ENCODE results near the gene DOCK9. TPM values are rescaled to one million over a fixed set of nuclear protein-coding genes. Genes with fewer than 3 reads are reported as not detected.

The DOCK9 gene
- total RNA-seq, 2 experiments from 2014 or later: 129 to 132 TPM

GRCh38 chr13:98981369-98982080 is 3.7 kb upstream of the DOCK9 start:
- H3K27ac Mint-ChIP-seq: peak overlapping the region; percentile 1
- H3K9me3 Mint-ChIP-seq: no peaks in the 10 kb centered on the region
- peaks cover 44% of the 10 kb centered on the region for H3K4me1 Mint-ChIP-seq
- CTCF ChIA-PET: interaction anchor here (0.6 to 0.8 kb wide), 2 partner anchors 33 to 241 kb away, joined by 3 to 4 read pairs; no protein-coding TSS in a partner anchor
- peaks cover 7% of the 10 kb centered on the region for H3K36me3 Mint-ChIP-seq (ENCODE audit: low read depth)
- H3K4me3 Mint-ChIP-seq: no peak overlapping the region
- POLR2A ChIA-PET: interaction anchor here (0.5 to 0.6 kb wide), 2 partner anchors 416 to 477 kb away, joined by 3 to 12 read pairs; no protein-coding TSS in a partner anchor
- no peaks in the 10 kb centered on the region for H3K27me3 Mint-ChIP-seq
- DNase-seq: no peak

GRCh38 chr13:98979012-98979660 is 1.3 kb upstream of the DOCK9 start:
- Mint-ChIP-seq H3K27ac (no peak overlapping the region), H3K4me1 (peaks cover 55% of the 10 kb centered on the region), H3K9me3 (no peaks in the 10 kb centered on the region), H3K36me3 (ENCODE audit: low read depth) (peaks cover 5% of the 10 kb centered on the region), H3K4me3 (no peak overlapping the region), H3K27me3 (no peaks in the 10 kb centered on the region)
- POLR2A ChIA-PET: no interaction called here
- CTCF ChIA-PET: interaction anchor here (1.1 kb wide), 1 partner anchor 8 kb away, joined by 3 read pairs; no protein-coding TSS in a partner anchor
- no peak for DNase-seq

GRCh38 chr13:98978280-98978679 is 416 bp upstream of the DOCK9 start:
- Mint-ChIP-seq H3K4me1 (peaks cover 52% of the 10 kb centered on the region), H3K4me3 (no peak overlapping the region), H3K27ac (no peak overlapping the region), H3K9me3 (no peaks in the 10 kb centered on the region), H3K27me3 (no peaks in the 10 kb centered on the region), H3K36me3 (ENCODE audit: low read depth) (peaks cover 4% of the 10 kb centered on the region)
- DNase-seq: no peak
- POLR2A ChIA-PET: no interaction called here
- CTCF ChIA-PET: interaction anchor here (1.1 kb wide), 1 partner anchor 9 kb away, joined by 3 read pairs; no protein-coding TSS in a partner anchor

- DNase-seq: no peak
- H3K4me1 Mint-ChIP-seq: peaks cover 38% of the 10 kb centered on the region
- H3K27ac Mint-ChIP-seq: no peak overlapping the region
- ChIA-PET POLR2A (no interaction called here), CTCF (interaction anchor here (0.9 to 1.6 kb wide), 2 partner anchors 9 to 52 kb away, joined by 3 to 7 read pairs; no protein-coding TSS in a partner anchor)
- no peaks in the 10 kb centered on the region for H3K27me3 Mint-ChIP-seq
- H3K9me3 Mint-ChIP-seq: no peaks in the 10 kb centered on the region
- H3K4me3 Mint-ChIP-seq: no peak overlapping the region
- H3K36me3 Mint-ChIP-seq (ENCODE audit: low read depth): no peaks in the 10 kb centered on the region
Observed at GRCh38 chr13:98976941-98977340, 923 bp downstream of the DOCK9 start.

GRCh38 chr13:98976338-98976737 is 1.5 kb downstream of the DOCK9 start:
- Mint-ChIP-seq H3K9me3 (no peaks in the 10 kb centered on the region), H3K4me3 (no peak overlapping the region), H3K36me3 (ENCODE audit: low read depth) (no peaks in the 10 kb centered on the region), H3K27me3 (no peaks in the 10 kb centered on the region), H3K27ac (no peak overlapping the region), H3K4me1 (peaks cover 32% of the 10 kb centered on the region)
- ChIA-PET POLR2A (no interaction called here), CTCF (interaction anchor here (0.6 to 1.6 kb wide), 4 partner anchors 10 to 65 kb away, joined by 3 to 7 read pairs (median 4); no protein-coding TSS in a partner anchor)
- DNase-seq: no peak

- DNase-seq: no peak
- ChIA-PET CTCF (interaction anchor here (0.6 to 1.6 kb wide), 3 partner anchors 10 to 64 kb away, joined by 3 to 4 read pairs (median 3); no protein-coding TSS in a partner anchor), POLR2A (no interaction called here)
- Mint-ChIP-seq H3K4me3 (no peak overlapping the region), H3K27ac (no peak overlapping the region), H3K36me3 (ENCODE audit: low read depth) (no peaks in the 10 kb centered on the region), H3K4me1 (peaks cover 30% of the 10 kb centered on the region), H3K9me3 (no peaks in the 10 kb centered on the region), H3K27me3 (no peaks in the 10 kb centered on the region)
Observed at GRCh38 chr13:98975822-98976261, 2.0 kb downstream of the DOCK9 start.

- H3K27ac Mint-ChIP-seq: no peak overlapping the region
- no peak for DNase-seq
- POLR2A ChIA-PET: no interaction called here
- no peak overlapping the region for H3K4me3 Mint-ChIP-seq
- CTCF ChIA-PET: no interaction called here
- H3K27me3 Mint-ChIP-seq: no peaks in the 10 kb centered on the region
- peaks cover 2% of the 10 kb centered on the region for H3K36me3 Mint-ChIP-seq (ENCODE audit: low read depth)
- H3K4me1 Mint-ChIP-seq: peaks cover 37% of the 10 kb centered on the region
- no peaks in the 10 kb centered on the region for H3K9me3 Mint-ChIP-seq
Observed at GRCh38 chr13:98974053-98974452, 3.8 kb downstream of the DOCK9 start.

- H3K27ac Mint-ChIP-seq: no peak overlapping the region
- DNase-seq: no peak
- H3K36me3 Mint-ChIP-seq (ENCODE audit: low read depth): peaks cover 2% of the 10 kb centered on the region
- POLR2A ChIA-PET: no interaction called here
- H3K9me3 Mint-ChIP-seq: no peaks in the 10 kb centered on the region
- H3K27me3 Mint-ChIP-seq: no peaks in the 10 kb centered on the region
- CTCF ChIA-PET: interaction anchor here (2.4 kb wide), 1 partner anchor 12 kb away, joined by 6 read pairs; no protein-coding TSS in a partner anchor
- peaks cover 38% of the 10 kb centered on the region for H3K4me1 Mint-ChIP-seq
- H3K4me3 Mint-ChIP-seq: no peak overlapping the region
Observed at GRCh38 chr13:98972627-98973026, 5.2 kb downstream of the DOCK9 start.

- ChIA-PET CTCF (interaction anchor here (0.7 to 2.4 kb wide), 2 partner anchors 13 to 43 kb away, joined by 3 to 6 read pairs; no protein-coding TSS in a partner anchor), POLR2A (no interaction called here)
- Mint-ChIP-seq H3K27me3 (no peaks in the 10 kb centered on the region), H3K36me3 (ENCODE audit: low read depth) (peaks cover 2% of the 10 kb centered on the region), H3K9me3 (no peaks in the 10 kb centered on the region), H3K4me3 (no peak overlapping the region), H3K27ac (no peak overlapping the region), H3K4me1 (peaks cover 34% of the 10 kb centered on the region)
- DNase-seq: no peak
Observed at GRCh38 chr13:98972059-98972458, 5.8 kb downstream of the DOCK9 start.

- H3K27me3 Mint-ChIP-seq: no peaks in the 10 kb centered on the region
- no peak overlapping the region for H3K4me3 Mint-ChIP-seq
- peaks cover 3% of the 10 kb centered on the region for H3K36me3 Mint-ChIP-seq (ENCODE audit: low read depth)
- H3K4me1 Mint-ChIP-seq: peaks cover 19% of the 10 kb centered on the region
- ChIA-PET CTCF (interaction anchor here (1.0 to 2.4 kb wide), 2 partner anchors 12 to 15 kb away, joined by 3 to 6 read pairs; no protein-coding TSS in a partner anchor), POLR2A (no interaction called here)
- no peak for DNase-seq
- no peaks in the 10 kb centered on the region for H3K9me3 Mint-ChIP-seq
- no peak overlapping the region for H3K27ac Mint-ChIP-seq
Observed at GRCh38 chr13:98970330-98970729, 7.5 kb downstream of the DOCK9 start.

GRCh38 chr13:98967491-98967890 is 10.4 kb downstream of the DOCK9 start:
- POLR2A ChIA-PET: no interaction called here
- DNase-seq: no peak
- H3K27me3 Mint-ChIP-seq: no peaks in the 10 kb centered on the region
- no peak overlapping the region for H3K27ac Mint-ChIP-seq
- H3K4me3 Mint-ChIP-seq: no peak overlapping the region
- CTCF ChIA-PET: no interaction called here
- H3K4me1 Mint-ChIP-seq: peaks cover 12% of the 10 kb centered on the region
- peaks cover 3% of the 10 kb centered on the region for H3K9me3 Mint-ChIP-seq
- H3K36me3 Mint-ChIP-seq (ENCODE audit: low read depth): peaks cover 11% of the 10 kb centered on the region

GRCh38 chr13:98966019-98966418 is 11.8 kb downstream of the DOCK9 start:
- peaks cover 12% of the 10 kb centered on the region for H3K4me1 Mint-ChIP-seq
- DNase-seq: no peak
- H3K4me3 Mint-ChIP-seq: no peak overlapping the region
- CTCF ChIA-PET: no interaction called here
- H3K9me3 Mint-ChIP-seq: peaks cover 3% of the 10 kb centered on the region
- POLR2A ChIA-PET: no interaction called here
- H3K36me3 Mint-ChIP-seq (ENCODE audit: low read depth): peaks cover 11% of the 10 kb centered on the region
- no peak overlapping the region for H3K27ac Mint-ChIP-seq
- no peaks in the 10 kb centered on the region for H3K27me3 Mint-ChIP-seq

GRCh38 chr13:98965325-98965724 is 12.5 kb downstream of the DOCK9 start:
- H3K36me3 Mint-ChIP-seq (ENCODE audit: low read depth): peaks cover 11% of the 10 kb centered on the region
- peaks cover 12% of the 10 kb centered on the region for H3K4me1 Mint-ChIP-seq
- DNase-seq: no peak
- no peak overlapping the region for H3K27ac Mint-ChIP-seq
- no peaks in the 10 kb centered on the region for H3K27me3 Mint-ChIP-seq
- peaks cover 3% of the 10 kb centered on the region for H3K9me3 Mint-ChIP-seq
- ChIA-PET CTCF (interaction anchor here (2.0 kb wide), 1 partner anchor 15 kb away, joined by 5 read pairs; no protein-coding TSS in a partner anchor), POLR2A (no interaction called here)
- H3K4me3 Mint-ChIP-seq: no peak overlapping the region
